GM13976 (cell line): ENCODE measurements around the gene LRRC4C.

Source experiments
- DNase-seq: peaks from one replicate; pipeline ENCODE4 v3.0.0; 2012; ENCODE audit warnings: low spot score
- CTCF ChIP-seq: IDR thresholded peaks from 2 replicates; pipeline ENCODE4 v1.5.1; 2012; ENCODE audit warnings: borderline replicate concordance, mild to moderate bottlenecking; ENCODE audit not compliant: insufficient read depth; ENCODE audit errors: extremely low read depth, missing control alignments, control extremely low read depth
- in situ Hi-C: fragments of 300-500 bp; cut with MboI; formaldehyde crosslinking; loops from one replicate; pipeline ENCODE4 v1.12.0; 2022; ENCODE audit warnings: low sequenced_read_pairs, mixed read lengths, inconsistent platforms; ENCODE audit not compliant: unreplicated experiment

The LRRC4C gene

DNA sequence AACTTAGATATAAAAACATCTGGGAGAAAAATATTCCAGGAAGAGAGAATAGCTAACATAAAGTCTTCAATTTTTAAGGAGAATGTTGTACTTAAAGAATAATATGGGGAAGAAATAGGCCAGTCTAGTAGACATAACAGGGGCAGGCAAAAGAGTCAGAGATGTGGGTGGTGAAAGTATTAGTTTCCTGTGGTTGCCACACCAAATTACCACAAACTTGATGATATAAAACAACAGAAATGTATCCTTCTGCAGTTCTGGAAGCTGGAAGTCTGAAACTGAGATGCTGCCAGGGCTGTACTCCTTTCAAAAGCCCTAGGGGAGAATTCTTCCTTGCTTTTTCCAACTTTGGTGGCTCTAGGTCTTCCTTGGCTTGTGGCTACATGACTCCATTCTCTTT lies 1309.7 kb downstream of the LRRC4C start:
- no peak for TF ChIP-seq CTCF
- in situ Hi-C loops = no loop called here
- DNase-seq = no peak

GRCh38 chr11:40140560-40140959 lies 1318.9 kb downstream of the LRRC4C start:
- DNase-seq = no peak
- TF ChIP-seq CTCF = no peak
- in situ Hi-C loops = no loop called here

DNA sequence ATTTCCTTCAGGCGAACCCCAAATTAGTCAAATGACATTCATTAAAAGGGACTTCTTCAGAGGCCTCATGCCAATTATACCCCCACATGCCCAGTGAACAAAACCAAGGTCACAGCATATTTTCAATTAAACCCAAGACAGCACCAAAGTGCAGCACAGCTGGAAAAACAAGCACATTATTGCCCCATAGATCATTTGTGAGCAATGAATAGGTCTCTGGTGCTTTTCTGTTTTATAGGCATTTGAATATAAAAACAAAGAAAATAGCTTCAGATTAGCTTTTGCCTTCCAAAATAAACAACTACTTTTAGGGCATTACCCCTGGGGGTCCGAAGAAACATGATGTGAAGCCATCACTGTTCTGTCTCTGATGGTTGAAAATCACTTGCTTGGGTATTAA lies 1319.9 kb downstream of the LRRC4C start:
- no peak for DNase-seq
- TF ChIP-seq CTCF = no peak
- in situ Hi-C loops = no loop called here

DNA sequence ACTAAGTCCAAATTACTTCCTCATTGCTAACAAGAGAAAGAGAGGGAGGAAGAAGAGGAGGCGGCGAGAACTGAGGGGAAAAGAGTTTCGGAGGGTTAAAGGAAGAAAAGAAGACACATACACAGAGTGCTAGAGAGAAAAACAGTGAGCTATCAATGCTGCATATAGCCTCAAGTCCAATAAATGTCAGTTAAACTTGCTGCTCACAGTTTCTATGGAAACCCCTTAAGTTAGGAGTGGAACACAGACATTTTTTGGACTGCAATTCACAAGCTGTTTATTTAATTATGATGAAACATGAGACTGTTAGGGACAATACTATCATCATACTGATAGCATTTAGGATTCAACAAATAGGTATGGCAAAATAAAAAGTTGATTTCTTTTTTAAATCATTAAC lies 1320.4 kb downstream of the LRRC4C start:
- in situ Hi-C loops = no loop called here
- no peak for DNase-seq
- no peak for TF ChIP-seq CTCF

DNA sequence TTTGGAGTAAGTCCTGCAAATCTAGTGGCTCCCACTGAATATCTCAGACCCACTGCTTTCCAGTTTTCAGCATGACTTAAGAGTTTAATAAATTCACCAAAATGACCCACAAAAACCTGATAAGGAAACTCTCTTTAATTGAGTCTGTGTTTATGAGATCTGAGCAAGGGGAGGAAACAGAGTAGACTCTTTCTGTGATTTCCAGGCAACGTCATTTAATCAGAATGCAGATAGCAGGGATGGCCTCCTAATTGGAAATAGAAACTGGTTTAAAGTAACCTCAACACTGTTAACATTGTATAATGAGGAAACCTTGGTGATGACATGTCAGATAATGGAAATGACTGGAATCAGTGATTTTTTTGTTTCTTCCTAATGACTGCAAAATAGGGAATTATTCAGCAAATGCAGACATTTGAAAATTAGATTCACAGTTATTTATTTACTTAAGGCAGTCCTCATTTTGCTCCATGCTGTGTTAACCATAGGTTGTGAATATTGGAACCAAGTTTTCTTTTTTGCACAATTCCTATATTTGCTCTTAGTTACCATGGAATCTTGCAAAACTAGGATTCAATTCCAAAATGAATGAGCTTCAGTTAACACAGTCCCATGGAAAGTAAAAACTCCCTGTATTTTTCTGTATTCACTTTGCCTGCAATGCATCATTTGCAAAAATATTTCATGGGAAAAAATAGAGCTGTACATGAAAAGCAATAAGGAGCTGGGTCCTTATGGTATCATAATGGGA lies 1324.5 kb downstream of the LRRC4C start:
- DNase-seq = no peak

GRCh38 chr11:40133498-40133897 lies 1326.0 kb downstream of the LRRC4C start:
- in situ Hi-C loops = no loop called here
- no peak for DNase-seq
- no peak for TF ChIP-seq CTCF

More for the DNA sequence above, 1324.5 kb downstream of the LRRC4C start:
- TF ChIP-seq CTCF = no peak
- in situ Hi-C loops = no loop called here

- in situ Hi-C loops = no loop called here
- DNase-seq = no peak
- TF ChIP-seq CTCF = no peak
Observed at GRCh38 chr11:40132912-40133311, 1326.5 kb downstream of the LRRC4C start.
